Gastrocnemius medialis (tissue), 4 donors: ENCODE data around the gene TRIO. TPM values are rescaled to one million over a fixed set of nuclear protein-coding genes. Genes with fewer than 3 reads are reported as not detected.
A peak's percentile ranks its signal among the peaks of the same experiment; 100 is the strongest.

Experiments used
- ATAC-seq, 2 donors: fragments of 150-250 bp; one replicate each; pipeline ENCODE4 v1.9.1; 2016
- DNase-seq, 2 donors: peaks; one replicate each; pipeline ENCODE4 v3.0.0-alpha.2; 2019
- H3K27ac ChIP-seq, 4 donors: fragments of 200-600 bp; sonication (generic); 1 replicate in 1 of 4; 2 replicates in 3 of 4; pipeline ENCODE4 v1.5.1; 2016 to 2018; ENCODE audit warnings: mild to moderate bottlenecking in 2 of 4, moderate library complexity in 1 of 4
- H3K27me3 ChIP-seq, 3 donors: fragments of 200-600 bp; sonication (generic) in 2 of 3; 1 replicate in 1 of 3; 2 replicates in 2 of 3; pipeline versions ENCODE4 v1.5.1 to v1.6.0; 2016 to 2019; ENCODE audit warnings: mild to moderate bottlenecking in 1 of 3, moderate library complexity in 1 of 3
- H3K36me3 ChIP-seq, 2 donors: fragments of 200-600 bp; sonication (generic) in 1 of 2; one replicate each; pipeline ENCODE4 v1.5.1; 2017 to 2018
- H3K4me1 ChIP-seq, 2 donors: fragments of 200-600 bp; sonication (generic) in 1 of 2; one replicate each; pipeline ENCODE4 v1.5.1; 2016 to 2017; ENCODE audit warnings: mild to moderate bottlenecking in 2 of 2
- H3K4me3 ChIP-seq, 4 donors: fragments of 200-600 bp; sonication (generic) in 3 of 4; 1 replicate in 1 of 4; 2 replicates in 3 of 4; pipeline ENCODE4 v1.5.1; 2016 to 2019; ENCODE audit warnings: mild to moderate bottlenecking in 2 of 4
- H3K9me3 ChIP-seq, 3 donors: fragments of 200-600 bp; sonication (generic) in 2 of 3; 1 replicate in 1 of 3; 2 replicates in 2 of 3; pipeline ENCODE4 v1.5.1; 2016 to 2019
- CTCF ChIP-seq, 5 experiments: fragments of 450-650 bp in 3 of 5; fragments of 200-600 bp in 2 of 5; sonication (generic) in 2 of 5; IDR thresholded peaks in 4 of 5; conservative IDR thresholded peaks in 1 of 5; 1 replicate in 4 of 5; 2 replicates in 1 of 5; pipeline ENCODE4 v1.5.1; 2016 to 2019; ENCODE audit warnings: antibody characterized with exemption in 5 of 5, mild to moderate bottlenecking in 3 of 5, moderate library complexity in 3 of 5
- POLR2A ChIP-seq, 2 donors: fragments of 450-650 bp; IDR thresholded peaks; one replicate each; pipeline ENCODE4 v1.6.1; 2017; ENCODE audit warnings: antibody characterized with exemption in 2 of 2, mild to moderate bottlenecking in 2 of 2, moderate library complexity in 2 of 2
- in situ Hi-C, 4 donors: fragments of 200-750 bp; cut with MboI; loops; one replicate each; pipeline versions ENCODE4 v1.15.0 to v1.8.0; 2017; ENCODE audit warnings: low sequenced_read_pairs in 4 of 4
- intact Hi-C: fragments of 100-400 bp; cut with DNase I; formaldehyde crosslinking; loops from one replicate; pipeline ENCODE4 v1.15.1; 2023; ENCODE audit warnings: low total_unique reads
- total RNA-seq, 4 donors: library from RNA; depleted of rRNA; stranded (reverse); fragments of >200 nt; gene quantifications; one replicate each; pipeline versions ENCODE4 v1.1.0 to v1.2.3, GENCODE V29; 2016

Gene TRIO
- total RNA-seq, 4 donors from 2014 or later = 31.5 to 57.5 (median 50.4) TPM

- DNase-seq (no peak), ATAC-seq (peak; percentile 19 to 35)
- in situ Hi-C loops (loop anchor here in 1 of 4 donors (10.0 kb wide), 1 partner anchor 111 kb away; no protein-coding TSS in a partner anchor), intact Hi-C loops (loop anchor here (5.0 to 10.0 kb wide), 3 partner anchors 36 to 521 kb away; partner anchors contain the start of gene OTULIN)
- Histone ChIP-seq H3K27me3 (no peaks in the 10 kb centered on the region), H3K9me3 (no peaks in the 10 kb centered on the region), H3K4me1 (peaks cover 34 to 50% of the 10 kb centered on the region in 2 donors), H3K27ac (peak overlapping the region; percentile 89 to 95 (median 92)), H3K36me3 (no peaks in the 10 kb centered on the region), H3K4me3 (peak overlapping the region in 3 of 4 donors; percentile 72 to 86 (median 81))
- TF ChIP-seq POLR2A (IDR thresholded peaks at IDR 0.05) = no peak
- TF ChIP-seq CTCF (IDR thresholded peaks at IDR 0.05 in 4 of 5, conservative IDR thresholded peaks at IDR 0.05 in 1 of 5) = no peak
These were observed 351 bp downstream of the TRIO start for GRCh38 chr5:14143546-14143840.

- Histone ChIP-seq H3K4me1 (peaks cover 39 to 50% of the 10 kb centered on the region in 2 donors), H3K9me3 (no peaks in the 10 kb centered on the region), H3K4me3 (peak overlapping the region; percentile 72 to 92 (median 84)), H3K27me3 (no peaks in the 10 kb centered on the region), H3K27ac (peak overlapping the region; percentile 89 to 95 (median 92)), H3K36me3 (no peaks in the 10 kb centered on the region)
- TF ChIP-seq CTCF (IDR thresholded peaks at IDR 0.05 in 4 of 5, conservative IDR thresholded peaks at IDR 0.05 in 1 of 5) (no peak), POLR2A (IDR thresholded peaks at IDR 0.05) (no peak)
- in situ Hi-C loops = loop anchor here in 1 of 4 donors (10.0 kb wide), 1 partner anchor 111 kb away; no protein-coding TSS in a partner anchor
- peak; percentile 4 to 11 for ATAC-seq
- intact Hi-C loops = loop anchor here (1.0 to 10.0 kb wide), 5 partner anchors 10 to 521 kb away; partner anchors contain the start of gene OTULIN
- DNase-seq = peak in 1 of 2 donors; percentile 31
These were observed 871 bp downstream of the TRIO start for GRCh38 chr5:14143841-14144585.

- Histone ChIP-seq H3K9me3 (no peaks in the 10 kb centered on the region), H3K36me3 (no peaks in the 10 kb centered on the region), H3K4me3 (peak overlapping the region; percentile 72 to 92 (median 84)), H3K4me1 (peaks cover 47 to 54% of the 10 kb centered on the region in 2 donors), H3K27ac (peak overlapping the region; percentile 89 to 95 (median 92)), H3K27me3 (no peaks in the 10 kb centered on the region)
- intact Hi-C loops (loop anchor here (1.0 to 10.0 kb wide), 6 partner anchors 9 to 520 kb away; partner anchors contain the start of gene OTULIN), in situ Hi-C loops (loop anchor here in 1 of 4 donors (10.0 kb wide), 1 partner anchor 110 kb away; no protein-coding TSS in a partner anchor)
- TF ChIP-seq POLR2A (IDR thresholded peaks at IDR 0.05) (peak; percentile 74 to 75), CTCF (IDR thresholded peaks at IDR 0.05 in 4 of 5, conservative IDR thresholded peaks at IDR 0.05 in 1 of 5) (no peak)
- DNase-seq (peak; percentile 53 to 59), ATAC-seq (peak; percentile 57 to 68)
These were observed 1.7 kb downstream of the TRIO start for GRCh38 chr5:14144586-14145434.

- intact Hi-C loops = loop anchor here (1.0 to 10.0 kb wide), 3 partner anchors 45 to 519 kb away; partner anchors contain the start of gene OTULIN
- Histone ChIP-seq H3K36me3 (no peaks in the 10 kb centered on the region), H3K27ac (peak overlapping the region; percentile 89 to 95 (median 92)), H3K4me1 (peaks cover 49 to 59% of the 10 kb centered on the region in 2 donors), H3K4me3 (peak overlapping the region; percentile 72 to 92 (median 84)), H3K9me3 (no peaks in the 10 kb centered on the region), H3K27me3 (no peaks in the 10 kb centered on the region)
- DNase-seq (no peak), ATAC-seq (no peak)
- TF ChIP-seq CTCF (IDR thresholded peaks at IDR 0.05 in 4 of 5, conservative IDR thresholded peaks at IDR 0.05 in 1 of 5) (no peak), POLR2A (IDR thresholded peaks at IDR 0.05) (no peak)
- in situ Hi-C loops = loop anchor here in 1 of 4 donors (10.0 kb wide), 1 partner anchor 109 kb away; no protein-coding TSS in a partner anchor
These were observed 2.5 kb downstream of the TRIO start for GRCh38 chr5:14145435-14146334.
